Lower leg skin (tissue), 4 donors: ENCODE measurements around the gene ZFP91. TPM values are rescaled to one million over a fixed set of nuclear protein-coding genes. Genes with fewer than 3 reads are reported as not detected.

Experiments
- DNase-seq, 2 donors: peaks; one replicate each; pipeline ENCODE4 v3.0.0-alpha.2; 2019; ENCODE audit warnings: low spot score in 2 of 2
- H3K4me3 ChIP-seq: fragments of 200-600 bp; sonication (generic); 2 replicates; pipeline ENCODE4 v1.5.1; 2017; ENCODE audit warnings: mild to moderate bottlenecking, low read depth; ENCODE audit not compliant: poor library complexity, severe bottlenecking
- CTCF ChIP-seq, 3 donors: fragments of 450-650 bp; IDR thresholded peaks; one replicate each; pipeline ENCODE4 v1.5.1; 2016; ENCODE audit warnings: antibody characterized with exemption in 3 of 3, mild to moderate bottlenecking in 3 of 3, moderate library complexity in 2 of 3
- POLR2A ChIP-seq, 2 donors: fragments of 450-650 bp; IDR thresholded peaks; one replicate each; pipeline ENCODE4 v1.6.1; 2016 to 2017; ENCODE audit warnings: antibody characterized with exemption in 2 of 2, mild to moderate bottlenecking in 1 of 2, moderate library complexity in 1 of 2
- WGBS, 2 donors: methylation state at CpG; one replicate each; pipeline ENCODE4 v1.1.5; 2018; 5-methylcytosine and 5-hydroxymethylcytosine counted together
- intact Hi-C: fragments of 100-400 bp; cut with DNase I; formaldehyde crosslinking; loops from one replicate; pipeline ENCODE4 v1.15.0; 2023; ENCODE audit warnings: low total_unique reads
- total RNA-seq, 4 donors: library from RNA; depleted of rRNA; stranded (reverse); fragments of >200 nt; gene quantifications; one replicate each; pipeline ENCODE4 v1.1.0, GENCODE V29; 2016

The ZFP91 gene
- total RNA-seq, 4 donors from 2014 or later: 46.4 to 58.4 (median 51.7) TPM

- DNase-seq: peak in 1 of 2 donors; percentile 81
These were observed 37.7 kb downstream of the ZFP91 start for GRCh38 chr11:58616594-58616993.

GRCh38 chr11:58617976-58618557 lies 39.2 kb downstream of the ZFP91 start:
- intact Hi-C loops: no loop called here
- H3K4me3 ChIP-seq: no peak overlapping the region
- DNase-seq: no peak
- WGBS, 2 donors: 89 to 91% methylated on average over 4 of the region's 4 CpGs
- TF ChIP-seq CTCF (IDR thresholded peaks at IDR 0.05): no peak
- no peak for TF ChIP-seq POLR2A (IDR thresholded peaks at IDR 0.05)

More at GRCh38 chr11:58616594-58616993, 37.7 kb downstream of the ZFP91 start:
- TF ChIP-seq POLR2A (IDR thresholded peaks at IDR 0.05) (no peak), CTCF (IDR thresholded peaks at IDR 0.05) (no peak)
- H3K4me3 ChIP-seq: no peak overlapping the region
- intact Hi-C loops: no loop called here
- 22 to 25% methylated on average over 4 of the region's 4 CpGs for WGBS, 2 donors

- DNase-seq: no peak
- intact Hi-C loops: no loop called here
- TF ChIP-seq CTCF (IDR thresholded peaks at IDR 0.05) (no peak), POLR2A (IDR thresholded peaks at IDR 0.05) (no peak)
- 56 to 60% methylated on average over 4 of the region's 4 CpGs for WGBS, 2 donors
- H3K4me3 ChIP-seq: no peak overlapping the region
These were observed 42.9 kb downstream of the ZFP91 start for GRCh38 chr11:58621586-58622262.

GRCh38 chr11:58622344-58622743 lies 43.5 kb downstream of the ZFP91 start, which contains the start of gene CNTF:
Gene CNTF (plus strand): TSS chr11:58622665. CDS start chr11:58622753, 88 bp downstream.
- no peak within 1 kb of the TSS for H3K4me3 ChIP-seq
- intact Hi-C loops: no loop called here
- WGBS, 2 donors: 36 to 50% methylated on average over 2 of the region's 2 CpGs
- TF ChIP-seq CTCF (IDR thresholded peaks at IDR 0.05): no peak
- no peak for TF ChIP-seq POLR2A (IDR thresholded peaks at IDR 0.05)
- no peak for DNase-seq

- no peak for DNase-seq
- no peak overlapping the region for H3K4me3 ChIP-seq
- intact Hi-C loops: no loop called here
- WGBS, 2 donors: 70 to 87% methylated on average over 4 of the region's 4 CpGs
- no peak for TF ChIP-seq CTCF (IDR thresholded peaks at IDR 0.05)
- TF ChIP-seq POLR2A (IDR thresholded peaks at IDR 0.05): no peak
These were observed 46.2 kb downstream of the ZFP91 start for GRCh38 chr11:58625086-58625485.
